HG03159 (cell line): ENCODE results near the gene SELENOI.

Source experiments
- ATAC-seq: cut with Tn5 transposase; IDR thresholded peaks from one replicate; pipeline ENCODE4 v1.9.1; 2021; ENCODE audit warnings: mild to moderate bottlenecking, moderate library complexity; ENCODE audit not compliant: unreplicated experiment

SELENOI gene

GRCh38 chr2:26401739-26402541 is 56.0 kb downstream of the SELENOI start, which contains the start of gene DRC1:
DRC1 (plus strand) TSS chr2:26401920; CDS start chr2:26401990, 70 bp downstream.
- ATAC-seq: no peak

- no peak for ATAC-seq
Observed at GRCh38 chr2:26407526-26407925, 61.6 kb downstream of the SELENOI start.

- ATAC-seq: no peak
Observed at GRCh38 chr2:26409785-26410184, 63.8 kb downstream of the SELENOI start.

- ATAC-seq: no peak
Observed at GRCh38 chr2:26410764-26411243, 64.9 kb downstream of the SELENOI start.

- no peak for ATAC-seq
Observed at GRCh38 chr2:26411419-26411818, 65.5 kb downstream of the SELENOI start.

- ATAC-seq: no peak
Observed at GRCh38 chr2:26412091-26412673, 66.2 kb downstream of the SELENOI start.

- ATAC-seq: no peak
Observed at GRCh38 chr2:26414311-26414710, 68.4 kb downstream of the SELENOI start.

GRCh38 chr2:26421961-26422360 is 76.0 kb downstream of the SELENOI start:
- no peak for ATAC-seq

- ATAC-seq: no peak
Observed at GRCh38 chr2:26422947-26423629, 77.1 kb downstream of the SELENOI start.

GRCh38 chr2:26423750-26424149 is 77.8 kb downstream of the SELENOI start:
- no peak for ATAC-seq

- ATAC-seq: no peak
Observed at GRCh38 chr2:26424221-26424620, 78.3 kb downstream of the SELENOI start.

GRCh38 chr2:26428846-26429245 is 82.9 kb downstream of the SELENOI start:
- ATAC-seq: no peak

GRCh38 chr2:26429779-26430578 is 84.0 kb downstream of the SELENOI start:
- no peak for ATAC-seq

- no peak for ATAC-seq
Observed at GRCh38 chr2:26430826-26431225, 84.9 kb downstream of the SELENOI start.

- no peak for ATAC-seq
Observed at GRCh38 chr2:26432363-26432762, 86.4 kb downstream of the SELENOI start.

- no peak for ATAC-seq
Observed at GRCh38 chr2:26432859-26433258, 86.9 kb downstream of the SELENOI start.

- ATAC-seq: no peak
Observed at GRCh38 chr2:26435106-26435505, 89.2 kb downstream of the SELENOI start.

GRCh38 chr2:26438526-26438925 is 92.6 kb downstream of the SELENOI start:
- ATAC-seq: no peak

- no peak for ATAC-seq
Observed at GRCh38 chr2:26438926-26439325, 93.0 kb downstream of the SELENOI start.

- no peak for ATAC-seq
Observed at GRCh38 chr2:26442301-26442700, 96.4 kb downstream of the SELENOI start.

- ATAC-seq: no peak
Observed at GRCh38 chr2:26442707-26443106, 96.8 kb downstream of the SELENOI start.
